GM12873 (cell line): ENCODE results near the gene DENND5A.
A peak's percentile ranks its signal among the peaks of the same experiment; 100 is the strongest.

Experiments used
- CTCF ChIP-seq: IDR thresholded peaks from 2 replicates; pipeline ENCODE4 v1.5.1; 2012; ENCODE audit warnings: low read depth, mild to moderate bottlenecking, moderate library complexity, low read length, control low read depth; ENCODE audit not compliant: insufficient read depth; ENCODE audit errors: missing control alignments

DENND5A gene

GRCh38 chr11:9207229-9207628, 57.9 kb downstream of the DENND5A start:
- TF ChIP-seq CTCF = no peak

GRCh38 chr11:9206496-9206895, 58.7 kb downstream of the DENND5A start:
- no peak for TF ChIP-seq CTCF

- peak; percentile 34 for TF ChIP-seq CTCF
These were observed 61.3 kb downstream of the DENND5A start for GRCh38 chr11:9203691-9204311.

- TF ChIP-seq CTCF = no peak
These were observed 63.6 kb downstream of the DENND5A start for GRCh38 chr11:9201372-9202162.

- TF ChIP-seq CTCF = no peak
These were observed 64.7 kb downstream of the DENND5A start for GRCh38 chr11:9200471-9200870.

- no peak for TF ChIP-seq CTCF
These were observed 71.8 kb downstream of the DENND5A start for GRCh38 chr11:9193316-9193715.

- no peak for TF ChIP-seq CTCF
These were observed 72.6 kb downstream of the DENND5A start for GRCh38 chr11:9192561-9192960.
